SK-N-SH treated with all-trans-retinoic acid at 6 μM for 48 hours (cell line): ENCODE data around the gene RNFT2.

ENCODE experiments used
- ATAC-seq: fragments of 200-7000 bp; cut with Tn5 transposase; 3 replicates; pipeline ENCODE4 v1.9.1; 2020; ENCODE audit warnings: mild to moderate bottlenecking, moderate library complexity
- ARNTL ChIP-seq: fragments of 450-650 bp; formaldehyde crosslinking; IDR thresholded peaks from 2 replicates; pipeline ENCODE4 v1.5.0; 2020; ENCODE audit warnings: low read depth, mild to moderate bottlenecking, moderate library complexity, borderline replicate concordance
- BACH2 ChIP-seq: fragments of 250-450 bp; sonication (Bioruptor Pico); IDR thresholded peaks from 2 replicates; pipeline ENCODE4 v1.9.0; 2021; ENCODE audit warnings: mild to moderate bottlenecking, borderline replicate concordance
- CREB5 ChIP-seq: fragments of 250-450 bp; sonication (Bioruptor Pico); IDR thresholded peaks from 2 replicates; pipeline ENCODE4 v1.5.1; 2020; ENCODE audit warnings: low read depth, mild to moderate bottlenecking, moderate library complexity
- CSDC2 ChIP-seq: fragments of 250-450 bp; sonication (Bioruptor Pico); IDR thresholded peaks from 2 replicates; pipeline ENCODE4 v1.5.0; 2020; ENCODE audit warnings: mild to moderate bottlenecking, moderate library complexity
- CSRNP3 ChIP-seq: fragments of 250-450 bp; sonication (Bioruptor Pico); IDR thresholded peaks from 2 replicates; pipeline ENCODE4 v1.5.1; 2021; ENCODE audit warnings: mild to moderate bottlenecking, moderate library complexity
- GLIS3 ChIP-seq: fragments of 250-450 bp; sonication (Bioruptor Pico); IDR thresholded peaks from 2 replicates; pipeline ENCODE4 v1.5.0; 2020; ENCODE audit warnings: mild to moderate bottlenecking, moderate library complexity
- ISL1 ChIP-seq: fragments of 250-450 bp; sonication (Bioruptor Pico); IDR thresholded peaks from 2 replicates; pipeline ENCODE4 v2.1.2; 2022; ENCODE audit warnings: mild to moderate bottlenecking, moderate library complexity
- PATZ1 ChIP-seq: fragments of 250-450 bp; sonication (Bioruptor Pico); IDR thresholded peaks from 2 replicates; pipeline ENCODE4 v1.8.0; 2020; ENCODE audit warnings: mild to moderate bottlenecking, moderate library complexity, borderline replicate concordance
- POU6F1 ChIP-seq: fragments of 250-450 bp; sonication (Bioruptor Pico); IDR thresholded peaks from 2 replicates; pipeline ENCODE4 v1.8.0; 2021; ENCODE audit warnings: low read depth, mild to moderate bottlenecking, moderate library complexity, borderline replicate concordance
- RARB ChIP-seq: fragments of 250-450 bp; sonication (Bioruptor Pico); IDR thresholded peaks from 2 replicates; pipeline ENCODE4 v1.8.0; 2021; ENCODE audit warnings: mild to moderate bottlenecking, moderate library complexity
- SNAI2 ChIP-seq: fragments of 250-450 bp; sonication (Bioruptor Pico); IDR thresholded peaks from 2 replicates; pipeline ENCODE4 v1.5.0; 2020; ENCODE audit warnings: mild to moderate bottlenecking, moderate library complexity
- TCF4 ChIP-seq: fragments of 250-450 bp; sonication (Bioruptor Pico); IDR thresholded peaks from 2 replicates; pipeline ENCODE4 v1.8.0; 2021; ENCODE audit warnings: mild to moderate bottlenecking, moderate library complexity, borderline replicate concordance
- TOX ChIP-seq: fragments of 250-450 bp; sonication (Bioruptor Pico); IDR thresholded peaks from 2 replicates; pipeline ENCODE4 v1.8.0; 2021; ENCODE audit warnings: mild to moderate bottlenecking, moderate library complexity, borderline replicate concordance
- TSHZ2 ChIP-seq: fragments of 250-450 bp; sonication (Bioruptor Pico); IDR thresholded peaks from 2 replicates; pipeline ENCODE4 v1.5.0; 2020; ENCODE audit warnings: mild to moderate bottlenecking, moderate library complexity
- ZC3H10 ChIP-seq: fragments of 250-450 bp; sonication (Bioruptor Pico); IDR thresholded peaks from 2 replicates; pipeline ENCODE4 v1.5.1; 2021; ENCODE audit warnings: mild to moderate bottlenecking, moderate library complexity
- ZFP30 ChIP-seq: fragments of 450-650 bp; formaldehyde crosslinking; IDR thresholded peaks from 2 replicates; pipeline ENCODE4 v1.5.0; 2022; ENCODE audit warnings: mild to moderate bottlenecking, moderate library complexity
- ZNF565 ChIP-seq: fragments of 450-650 bp; formaldehyde crosslinking; conservative IDR thresholded peaks from 2 replicates; pipeline ENCODE4 v1.5.0; 2020; ENCODE audit warnings: low read depth, mild to moderate bottlenecking, moderate library complexity
- ZNF8 ChIP-seq: fragments of 450-650 bp; formaldehyde crosslinking; IDR thresholded peaks from 2 replicates; pipeline ENCODE4 v1.5.0; 2020; ENCODE audit warnings: mild to moderate bottlenecking, moderate library complexity

RNFT2 gene

GRCh38 chr12:116863275-116863767 lies 125.2 kb downstream of the RNFT2 start:
- TF ChIP-seq BACH2 (no peak), ZNF565 (no peak), ZC3H10 (no peak), SNAI2 (CRISPR knock-in tag) (no peak), CREB5 (CRISPR knock-in tag) (no peak), ISL1 (no peak), PATZ1 (CRISPR knock-in tag) (no peak), ZNF8 (CRISPR knock-in tag) (no peak), TOX (CRISPR knock-in tag) (no peak), ARNTL (CRISPR knock-in tag) (no peak), ZFP30 (CRISPR knock-in tag) (no peak), RARB (CRISPR knock-in tag) (no peak), GLIS3 (no peak), CSDC2 (no peak)
- no peak for ATAC-seq

- ATAC-seq: peak; percentile 70
- TF ChIP-seq POU6F1 (CRISPR knock-in tag) (no peak), PATZ1 (CRISPR knock-in tag) (no peak), ZNF8 (CRISPR knock-in tag) (no peak), TSHZ2 (CRISPR knock-in tag) (no peak), ISL1 (no peak), BACH2 (no peak), CSRNP3 (no peak), TCF4 (CRISPR knock-in tag) (no peak), TOX (CRISPR knock-in tag) (no peak), GLIS3 (no peak), RARB (CRISPR knock-in tag) (no peak)
Observed at GRCh38 chr12:116864371-116865160, 126.5 kb downstream of the RNFT2 start.
